Endothelial cell (in vitro differentiated cells): ENCODE results near the gene GNG8. TPM values are rescaled to one million over a fixed set of nuclear protein-coding genes. Genes with fewer than 3 reads are reported as not detected.

Experiments
- DNase-seq: peaks from one replicate; pipeline ENCODE4 v3.0.0; 2021; ENCODE audit warnings: low spot score
- H3K27ac Mint-ChIP-seq: one replicate; pipeline ENCODE4 v1.8.0; 2021; ENCODE audit warnings: mixed read lengths, inconsistent platforms; ENCODE audit not compliant: unreplicated experiment
- H3K27me3 Mint-ChIP-seq: one replicate; pipeline ENCODE4 v1.8.0; 2021; ENCODE audit warnings: mild to moderate bottlenecking, moderate library complexity, mixed read lengths, inconsistent platforms; ENCODE audit not compliant: unreplicated experiment
- H3K36me3 Mint-ChIP-seq: one replicate; pipeline ENCODE4 v1.8.0; 2021; ENCODE audit warnings: mild to moderate bottlenecking, low read depth, mixed read lengths, inconsistent platforms; ENCODE audit not compliant: unreplicated experiment
- H3K4me1 Mint-ChIP-seq: one replicate; pipeline ENCODE4 v1.8.0; 2021; ENCODE audit warnings: mild to moderate bottlenecking, mixed read lengths, inconsistent platforms; ENCODE audit not compliant: unreplicated experiment
- H3K4me3 Mint-ChIP-seq: one replicate; pipeline ENCODE4 v1.8.0; 2021; ENCODE audit warnings: mild to moderate bottlenecking, mixed read lengths, inconsistent platforms; ENCODE audit not compliant: unreplicated experiment
- H3K9me3 Mint-ChIP-seq: one replicate; pipeline ENCODE4 v1.8.0; 2021; ENCODE audit warnings: mixed read lengths, inconsistent platforms; ENCODE audit not compliant: unreplicated experiment
- total RNA-seq: library from RNA; stranded (reverse); fragmentation: NEBNext Ultra II Directional; extraction: Animal tissue kit (Norgen Biotek cat#: 25700); gene quantifications from one replicate; pipeline ENCODE4 v1.2.1, GENCODE V29; 2021; ENCODE audit not compliant: unreplicated experiment
- TF ChIP-seq, protein P1 (sequence below): fragments of 200-600 bp; sonication (generic); IDR thresholded peaks from one replicate; pipeline ENCODE4 v1.5.0; 2021; ENCODE audit warnings: antibody characterized with exemption; ENCODE audit not compliant: unreplicated experiment

Gene GNG8
- total RNA-seq, 1 donor from 2014 or later: not detected

GRCh38 chr19:46587861-46588260, 48.1 kb downstream of the GNG8 start:
- Mint-ChIP-seq H3K4me3 (no peak overlapping the region), H3K27ac (no peak overlapping the region), H3K27me3 (no peaks in the 10 kb centered on the region), H3K4me1 (no peaks in the 10 kb centered on the region), H3K36me3 (no peaks in the 10 kb centered on the region), H3K9me3 (no peaks in the 10 kb centered on the region)
- TF ChIP-seq, protein P1, sequence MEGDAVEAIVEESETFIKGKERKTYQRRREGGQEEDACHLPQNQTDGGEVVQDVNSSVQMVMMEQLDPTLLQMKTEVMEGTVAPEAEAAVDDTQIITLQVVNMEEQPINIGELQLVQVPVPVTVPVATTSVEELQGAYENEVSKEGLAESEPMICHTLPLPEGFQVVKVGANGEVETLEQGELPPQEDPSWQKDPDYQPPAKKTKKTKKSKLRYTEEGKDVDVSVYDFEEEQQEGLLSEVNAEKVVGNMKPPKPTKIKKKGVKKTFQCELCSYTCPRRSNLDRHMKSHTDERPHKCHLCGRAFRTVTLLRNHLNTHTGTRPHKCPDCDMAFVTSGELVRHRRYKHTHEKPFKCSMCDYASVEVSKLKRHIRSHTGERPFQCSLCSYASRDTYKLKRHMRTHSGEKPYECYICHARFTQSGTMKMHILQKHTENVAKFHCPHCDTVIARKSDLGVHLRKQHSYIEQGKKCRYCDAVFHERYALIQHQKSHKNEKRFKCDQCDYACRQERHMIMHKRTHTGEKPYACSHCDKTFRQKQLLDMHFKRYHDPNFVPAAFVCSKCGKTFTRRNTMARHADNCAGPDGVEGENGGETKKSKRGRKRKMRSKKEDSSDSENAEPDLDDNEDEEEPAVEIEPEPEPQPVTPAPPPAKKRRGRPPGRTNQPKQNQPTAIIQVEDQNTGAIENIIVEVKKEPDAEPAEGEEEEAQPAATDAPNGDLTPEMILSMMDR: no peak
- DNase-seq: no peak

DNA sequence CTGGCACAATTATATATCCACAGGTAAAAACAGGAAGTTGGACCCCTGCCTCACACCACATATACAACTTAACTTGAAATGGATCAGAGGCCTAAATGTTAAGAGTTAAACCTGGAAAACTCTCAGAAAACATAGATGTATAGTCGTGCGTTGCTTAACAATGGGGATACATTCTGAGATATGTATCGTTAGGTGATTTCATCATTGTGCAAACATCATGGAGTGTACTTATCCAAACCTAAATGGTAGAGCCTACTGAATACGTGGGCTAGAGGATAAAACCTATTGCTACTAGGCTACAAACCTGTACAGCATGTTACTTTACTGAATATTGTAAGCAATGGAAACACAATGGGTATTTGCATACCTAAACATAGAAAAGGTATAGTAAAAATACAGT, 49.7 kb downstream of the GNG8 start:
- H3K4me1 Mint-ChIP-seq: no peaks in the 10 kb centered on the region
- no peaks in the 10 kb centered on the region for H3K36me3 Mint-ChIP-seq
- no peaks in the 10 kb centered on the region for H3K9me3 Mint-ChIP-seq
- no peak overlapping the region for H3K4me3 Mint-ChIP-seq
- DNase-seq: no peak
- TF ChIP-seq, protein P1: no peak
- no peak overlapping the region for H3K27ac Mint-ChIP-seq
- H3K27me3 Mint-ChIP-seq: peaks cover under 1% of the 10 kb centered on the region

- TF ChIP-seq, protein P1: no peak
- Mint-ChIP-seq H3K4me3 (no peak overlapping the region), H3K27ac (no peak overlapping the region), H3K36me3 (no peaks in the 10 kb centered on the region), H3K9me3 (no peaks in the 10 kb centered on the region), H3K4me1 (no peaks in the 10 kb centered on the region), H3K27me3 (peaks cover 1% of the 10 kb centered on the region)
- DNase-seq: no peak
Measured at GRCh38 chr19:46585539-46585938, 50.5 kb downstream of the GNG8 start.

Other genes with a start within 250 kb of the GNG8 start
- gene CCDC8, start 222.6 kb downstream of the GNG8 start, total RNA-seq: 13.3 TPM
- gene PNMA8C, start 207.3 kb downstream of the GNG8 start, total RNA-seq: 0.41 TPM
- gene PNMA8A, start 164.6 kb downstream of the GNG8 start, total RNA-seq: 12.4 TPM
- 1.3 TPM for gene PNMA8B, start 140.3 kb downstream of the GNG8 start, total RNA-seq
- 564 TPM for gene CALM3, start 34.9 kb downstream of the GNG8 start, total RNA-seq
- not detected for gene PTGIR, start 11.1 kb downstream of the GNG8 start, total RNA-seq
- 1.1 TPM for gene DACT3, start 25.0 kb upstream of the GNG8 start, total RNA-seq
- 132 TPM for gene PRKD2, start 80.9 kb upstream of the GNG8 start, total RNA-seq
- gene FKRP, start 109.9 kb upstream of the GNG8 start, total RNA-seq: 22.7 TPM
- gene STRN4, start 110.2 kb upstream of the GNG8 start, total RNA-seq: 111 TPM
- gene SLC1A5, start 152.4 kb upstream of the GNG8 start, total RNA-seq: 62.6 TPM
- gene AP2S1, start 214.6 kb upstream of the GNG8 start, total RNA-seq: 381 TPM
- 71.1 TPM for gene ARHGAP35, start 224.8 kb upstream of the GNG8 start, total RNA-seq